Measurements from ENCODE around the gene NDUFV3. TPM values are rescaled to one million over a fixed set of nuclear protein-coding genes. Genes with fewer than 3 reads are reported as not detected.

NDUFV3 gene
- total and polyA plus RNA-seq, 2 of the 13 experiments (the other 11 are each of a cell fraction or from before 2014, with no cell fraction given): 14.2 to 29.6 TPM

DNA sequence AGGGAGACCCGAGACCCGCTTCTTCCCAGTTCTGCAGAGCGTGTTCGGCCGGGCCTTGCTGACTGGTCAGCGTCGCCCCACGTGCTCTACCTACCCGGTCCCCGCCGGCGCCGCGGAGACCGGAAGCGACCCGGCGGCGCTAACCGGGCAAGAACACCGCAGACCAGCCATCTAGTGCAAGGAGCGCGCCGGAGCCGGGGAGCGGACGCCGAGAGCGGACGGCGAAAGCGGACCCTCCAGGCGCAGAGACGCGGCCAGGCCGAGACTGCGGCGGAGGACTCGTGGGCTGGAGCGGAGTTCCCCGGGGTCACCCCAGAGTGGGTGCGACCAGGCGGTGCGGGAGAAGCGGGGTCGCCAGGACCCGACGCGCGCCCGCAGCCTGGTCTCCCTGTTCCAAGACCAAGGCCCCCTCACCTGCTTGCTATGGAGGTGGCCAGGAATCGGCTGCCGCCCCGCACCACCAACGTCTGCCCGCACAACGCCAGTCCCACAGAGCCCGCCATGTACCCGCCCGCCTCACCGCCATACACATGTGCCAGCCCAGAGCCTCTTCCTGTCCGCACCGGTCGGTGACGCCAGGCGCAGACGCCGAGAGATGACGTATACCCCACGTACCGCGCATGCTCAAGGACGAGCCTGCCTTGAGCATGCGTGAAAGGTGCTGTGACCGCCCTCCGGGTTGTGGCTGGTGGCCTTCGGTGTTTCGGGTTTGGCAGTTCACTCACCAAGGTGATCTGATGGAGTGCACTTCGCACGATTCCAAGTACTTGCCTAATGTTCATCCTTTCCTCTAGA lies 13.9 kb upstream of the NDUFV3 start, which contains the start of gene WDR4 (continued):
- no peak for TF ChIP-seq TCF7 (IDR thresholded peaks at IDR 0.05; ENCODE audit: low read depth)
- TF ChIP-seq DRAP1 (CRISPR knock-in tag; IDR thresholded peaks at IDR 0.05): peak; percentile 94
- TF ChIP-seq, protein P1, sequence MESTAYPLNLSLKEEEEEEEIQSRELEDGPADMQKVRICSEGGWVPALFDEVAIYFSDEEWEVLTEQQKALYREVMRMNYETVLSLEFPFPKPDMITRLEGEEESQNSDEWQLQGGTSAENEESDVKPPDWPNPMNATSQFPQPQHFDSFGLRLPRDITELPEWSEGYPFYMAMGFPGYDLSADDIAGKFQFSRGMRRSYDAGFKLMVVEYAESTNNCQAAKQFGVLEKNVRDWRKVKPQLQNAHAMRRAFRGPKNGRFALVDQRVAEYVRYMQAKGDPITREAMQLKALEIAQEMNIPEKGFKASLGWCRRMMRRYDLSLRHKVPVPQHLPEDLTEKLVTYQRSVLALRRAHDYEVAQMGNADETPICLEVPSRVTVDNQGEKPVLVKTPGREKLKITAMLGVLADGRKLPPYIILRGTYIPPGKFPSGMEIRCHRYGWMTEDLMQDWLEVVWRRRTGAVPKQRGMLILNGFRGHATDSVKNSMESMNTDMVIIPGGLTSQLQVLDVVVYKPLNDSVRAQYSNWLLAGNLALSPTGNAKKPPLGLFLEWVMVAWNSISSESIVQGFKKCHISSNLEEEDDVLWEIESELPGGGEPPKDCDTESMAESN (CRISPR knock-in tag; conservative IDR thresholded peaks at IDR 0.05): peak; percentile 74; the same call in 1 of the 2 replicates
- peak; percentile 37; the same call in 1 of the 2 replicates for TF ChIP-seq BCL3 (CRISPR knock-in tag; IDR thresholded peaks at IDR 0.05)
- TF ChIP-seq ZNF296 (CRISPR knock-in tag; conservative IDR thresholded peaks at IDR 0.05): no peak
- no peak for TF ChIP-seq REL (CRISPR knock-in tag; conservative IDR thresholded peaks at IDR 0.05)
- no peak; the same call in none of the 2 replicates for TF ChIP-seq ZNF256 (CRISPR knock-in tag; conservative IDR thresholded peaks at IDR 0.05)
- 0 out of 2 replicates have a peak, but pooled peaks have one; percentile 27 for TF ChIP-seq HIC2 (CRISPR knock-in tag; IDR thresholded peaks at IDR 0.05; ENCODE audit: low read depth)
- TF ChIP-seq CEBPB (IDR thresholded peaks at IDR 0.05; ENCODE audit: borderline replicate concordance, low read depth, low read length): no peak
- TF ChIP-seq E2F5 (CRISPR knock-in tag; conservative IDR thresholded peaks at IDR 0.05): no peak
- TF ChIP-seq, protein P2, sequence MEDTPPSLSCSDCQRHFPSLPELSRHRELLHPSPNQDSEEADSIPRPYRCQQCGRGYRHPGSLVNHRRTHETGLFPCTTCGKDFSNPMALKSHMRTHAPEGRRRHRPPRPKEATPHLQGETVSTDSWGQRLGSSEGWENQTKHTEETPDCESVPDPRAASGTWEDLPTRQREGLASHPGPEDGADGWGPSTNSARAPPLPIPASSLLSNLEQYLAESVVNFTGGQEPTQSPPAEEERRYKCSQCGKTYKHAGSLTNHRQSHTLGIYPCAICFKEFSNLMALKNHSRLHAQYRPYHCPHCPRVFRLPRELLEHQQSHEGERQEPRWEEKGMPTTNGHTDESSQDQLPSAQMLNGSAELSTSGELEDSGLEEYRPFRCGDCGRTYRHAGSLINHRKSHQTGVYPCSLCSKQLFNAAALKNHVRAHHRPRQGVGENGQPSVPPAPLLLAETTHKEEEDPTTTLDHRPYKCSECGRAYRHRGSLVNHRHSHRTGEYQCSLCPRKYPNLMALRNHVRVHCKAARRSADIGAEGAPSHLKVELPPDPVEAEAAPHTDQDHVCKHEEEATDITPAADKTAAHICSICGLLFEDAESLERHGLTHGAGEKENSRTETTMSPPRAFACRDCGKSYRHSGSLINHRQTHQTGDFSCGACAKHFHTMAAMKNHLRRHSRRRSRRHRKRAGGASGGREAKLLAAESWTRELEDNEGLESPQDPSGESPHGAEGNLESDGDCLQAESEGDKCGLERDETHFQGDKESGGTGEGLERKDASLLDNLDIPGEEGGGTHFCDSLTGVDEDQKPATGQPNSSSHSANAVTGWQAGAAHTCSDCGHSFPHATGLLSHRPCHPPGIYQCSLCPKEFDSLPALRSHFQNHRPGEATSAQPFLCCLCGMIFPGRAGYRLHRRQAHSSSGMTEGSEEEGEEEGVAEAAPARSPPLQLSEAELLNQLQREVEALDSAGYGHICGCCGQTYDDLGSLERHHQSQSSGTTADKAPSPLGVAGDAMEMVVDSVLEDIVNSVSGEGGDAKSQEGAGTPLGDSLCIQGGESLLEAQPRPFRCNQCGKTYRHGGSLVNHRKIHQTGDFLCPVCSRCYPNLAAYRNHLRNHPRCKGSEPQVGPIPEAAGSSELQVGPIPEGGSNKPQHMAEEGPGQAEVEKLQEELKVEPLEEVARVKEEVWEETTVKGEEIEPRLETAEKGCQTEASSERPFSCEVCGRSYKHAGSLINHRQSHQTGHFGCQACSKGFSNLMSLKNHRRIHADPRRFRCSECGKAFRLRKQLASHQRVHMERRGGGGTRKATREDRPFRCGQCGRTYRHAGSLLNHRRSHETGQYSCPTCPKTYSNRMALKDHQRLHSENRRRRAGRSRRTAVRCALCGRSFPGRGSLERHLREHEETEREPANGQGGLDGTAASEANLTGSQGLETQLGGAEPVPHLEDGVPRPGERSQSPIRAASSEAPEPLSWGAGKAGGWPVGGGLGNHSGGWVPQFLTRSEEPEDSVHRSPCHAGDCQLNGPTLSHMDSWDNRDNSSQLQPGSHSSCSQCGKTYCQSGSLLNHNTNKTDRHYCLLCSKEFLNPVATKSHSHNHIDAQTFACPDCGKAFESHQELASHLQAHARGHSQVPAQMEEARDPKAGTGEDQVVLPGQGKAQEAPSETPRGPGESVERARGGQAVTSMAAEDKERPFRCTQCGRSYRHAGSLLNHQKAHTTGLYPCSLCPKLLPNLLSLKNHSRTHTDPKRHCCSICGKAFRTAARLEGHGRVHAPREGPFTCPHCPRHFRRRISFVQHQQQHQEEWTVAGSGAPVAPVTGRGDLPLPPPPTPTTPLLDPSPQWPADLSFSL (CRISPR knock-in tag; IDR thresholded peaks at IDR 0.05): no peak
- no peak for TF ChIP-seq ZNF12 (CRISPR knock-in tag; IDR thresholded peaks at IDR 0.05)
- no peak; the same call in 1 of the 2 replicates for TF ChIP-seq CAMTA2 (CRISPR knock-in tag; IDR thresholded peaks at IDR 0.05; ENCODE audit: borderline replicate concordance)
- no peak for TF ChIP-seq ZNF569 (CRISPR knock-in tag; IDR thresholded peaks at IDR 0.05; ENCODE audit: borderline replicate concordance)
- TF ChIP-seq EHMT2 (IDR thresholded peaks at IDR 0.05; ENCODE audit: borderline replicate concordance, low read depth, low read length): no peak
